GM19395 (cell line): ENCODE data around the gene TRNP1.

Experiments used
- ATAC-seq: cut with Tn5 transposase; IDR thresholded peaks from one replicate; pipeline ENCODE4 v1.9.1; 2021; ENCODE audit warnings: mild to moderate bottlenecking, moderate library complexity; ENCODE audit not compliant: unreplicated experiment

TRNP1 gene

DNA sequence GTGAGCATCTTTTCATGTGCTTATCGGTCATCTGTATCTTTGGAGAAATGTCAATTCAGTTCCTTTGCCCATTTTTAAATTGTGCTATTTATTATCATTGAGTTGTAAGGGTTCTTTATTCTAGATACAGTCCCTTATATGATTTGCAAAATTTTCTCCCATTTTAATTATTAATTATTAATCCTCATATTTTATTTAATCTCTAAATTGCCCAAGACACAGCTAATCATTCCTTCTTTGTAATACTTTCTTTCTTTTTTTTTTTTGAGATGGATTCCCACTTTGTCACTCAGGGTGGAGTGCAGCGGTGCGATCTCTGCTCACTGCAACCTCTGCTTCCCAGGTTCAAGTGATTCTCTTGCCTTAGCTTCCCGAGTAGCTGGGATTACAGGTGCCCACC is 32.2 kb downstream of the TRNP1 start:
- ATAC-seq: no peak

DNA sequence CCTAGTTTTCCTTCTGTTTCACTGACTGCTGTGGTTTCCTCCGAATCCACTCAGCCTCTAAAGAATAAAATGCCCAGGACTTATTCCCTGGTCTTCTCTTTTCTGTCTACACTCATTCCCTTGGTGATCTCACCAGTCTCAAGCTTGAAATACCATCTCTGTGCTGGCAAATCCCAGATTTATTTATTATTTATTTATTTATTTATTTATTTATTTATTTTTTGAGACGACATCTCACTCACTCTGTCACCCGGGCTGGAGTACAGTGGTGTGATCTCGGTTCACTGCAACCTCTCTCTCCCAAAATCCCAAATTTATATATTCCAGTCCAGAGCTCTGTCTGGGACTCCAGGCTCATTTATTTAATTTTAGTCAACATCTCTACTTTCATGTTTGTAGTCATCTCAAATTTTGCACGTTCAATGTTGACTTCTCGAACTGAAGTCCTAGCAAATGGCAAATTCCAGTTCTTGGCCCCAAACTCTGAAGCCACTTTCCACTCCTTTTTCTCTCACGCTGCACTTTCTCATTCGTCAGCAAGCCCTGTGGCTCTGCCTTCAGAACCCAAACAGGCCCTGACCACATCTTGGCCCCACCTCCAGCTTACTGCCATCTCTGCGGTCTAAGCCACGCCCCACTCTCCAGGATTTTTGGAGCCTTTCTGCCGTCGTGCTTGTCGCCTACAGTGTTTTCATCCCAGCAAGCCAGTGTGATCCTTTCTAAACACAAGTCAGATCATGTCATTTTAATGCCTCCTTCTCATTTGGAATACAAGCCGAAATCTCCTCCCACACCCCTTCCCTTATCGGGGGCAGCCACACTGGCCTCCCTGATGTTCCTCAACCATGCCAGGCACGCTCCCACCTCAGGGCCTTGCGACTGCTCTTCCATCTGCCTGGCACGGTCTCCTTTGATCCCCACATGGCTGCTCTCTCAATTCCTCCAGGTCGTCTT is 33.4 kb downstream of the TRNP1 start:
- no peak for ATAC-seq

DNA sequence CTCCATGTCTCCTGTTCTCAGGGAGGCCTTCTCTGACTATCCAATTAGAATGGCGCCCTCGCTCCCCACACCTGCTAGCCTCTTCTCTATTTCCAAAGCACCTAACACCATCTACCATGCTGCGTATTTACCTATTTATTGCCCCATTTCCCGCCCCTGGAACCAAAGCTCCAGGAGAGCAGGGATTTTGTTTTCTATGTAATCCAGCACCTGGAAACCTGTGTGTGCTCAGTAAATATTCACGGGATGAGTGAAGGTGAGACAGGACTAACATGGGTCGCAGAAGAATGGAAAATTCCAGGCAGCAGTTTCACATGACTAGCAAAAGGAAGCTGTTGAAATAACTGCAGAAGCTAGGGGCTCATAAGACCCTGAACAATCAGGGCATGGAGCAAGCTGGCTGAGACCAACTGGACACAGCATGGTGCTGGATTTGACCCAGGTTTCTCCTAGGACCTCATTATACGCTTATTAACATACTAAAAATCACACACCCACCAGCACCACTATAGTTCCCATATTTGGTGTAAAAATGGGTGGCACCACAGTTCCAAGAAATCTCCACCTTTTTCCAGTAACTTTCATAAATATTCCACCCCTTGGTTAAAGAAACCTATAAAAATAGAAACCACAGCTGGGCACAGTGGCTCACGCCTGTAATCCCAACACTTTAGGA is 34.2 kb downstream of the TRNP1 start:
- no peak for ATAC-seq

DNA sequence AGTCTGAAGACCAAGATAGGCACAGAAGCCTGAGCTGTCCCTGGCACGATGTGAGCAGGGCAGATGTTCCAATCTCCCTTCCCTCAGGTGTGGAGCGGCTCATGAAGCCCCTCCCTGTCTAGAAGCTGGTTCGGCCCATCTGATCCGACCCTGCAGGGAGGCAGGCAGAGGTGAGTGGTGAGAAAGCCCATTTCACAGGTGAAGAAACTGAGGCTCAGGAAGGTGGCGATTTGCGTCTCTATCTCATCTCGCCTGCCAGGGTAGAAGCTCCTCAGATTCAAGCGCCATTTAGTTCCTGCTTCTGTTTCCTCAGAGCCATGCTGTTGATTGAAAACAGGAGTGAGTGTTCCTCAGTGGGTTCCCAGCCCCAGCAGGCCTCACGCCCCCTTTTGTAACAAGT is 36.0 kb downstream of the TRNP1 start:
- ATAC-seq: no peak

DNA sequence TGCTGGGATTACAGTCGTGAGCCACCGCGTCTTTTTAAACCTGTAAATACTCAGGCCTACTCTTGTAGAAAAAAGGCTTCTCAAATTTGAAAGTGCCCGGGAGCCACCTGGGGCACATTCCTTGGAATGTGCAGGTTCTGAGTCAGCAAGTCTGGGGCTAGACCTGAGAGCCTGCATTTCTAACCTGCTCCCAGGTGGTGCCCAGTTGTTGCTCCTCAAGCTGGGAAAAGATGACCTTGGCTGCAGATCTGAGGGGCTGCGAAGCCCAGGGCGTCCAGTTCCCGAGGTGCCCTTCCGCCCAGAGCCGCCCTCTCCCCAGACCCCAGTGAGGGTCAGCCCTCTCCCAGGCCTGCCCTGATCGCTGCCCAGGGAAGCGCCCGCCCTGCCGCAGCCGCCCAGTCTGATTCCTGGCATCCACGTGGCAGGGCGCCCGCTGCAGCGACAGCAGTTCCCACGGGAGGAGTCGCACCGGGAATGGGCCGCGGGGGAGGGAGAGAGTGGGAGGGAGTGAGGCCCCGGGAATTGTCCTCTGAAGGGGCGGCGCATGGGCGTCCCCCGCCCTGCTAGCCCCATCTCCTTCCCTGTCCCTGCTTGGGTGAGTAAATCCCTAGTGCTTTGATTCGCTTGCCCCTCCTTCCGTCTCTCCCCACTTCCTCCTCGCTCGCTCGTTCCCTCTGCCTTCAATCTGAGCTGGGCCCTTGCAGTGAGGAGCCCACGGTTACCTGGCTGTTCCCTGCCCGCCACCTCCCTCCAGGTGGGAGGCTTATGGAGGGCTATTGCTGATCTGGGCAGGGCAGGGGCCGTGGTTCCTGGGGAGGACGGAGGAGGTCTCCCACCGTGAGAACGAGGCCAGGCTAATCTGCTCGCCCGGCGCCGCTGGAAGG is 38.0 kb downstream of the TRNP1 start:
- no peak for ATAC-seq

DNA sequence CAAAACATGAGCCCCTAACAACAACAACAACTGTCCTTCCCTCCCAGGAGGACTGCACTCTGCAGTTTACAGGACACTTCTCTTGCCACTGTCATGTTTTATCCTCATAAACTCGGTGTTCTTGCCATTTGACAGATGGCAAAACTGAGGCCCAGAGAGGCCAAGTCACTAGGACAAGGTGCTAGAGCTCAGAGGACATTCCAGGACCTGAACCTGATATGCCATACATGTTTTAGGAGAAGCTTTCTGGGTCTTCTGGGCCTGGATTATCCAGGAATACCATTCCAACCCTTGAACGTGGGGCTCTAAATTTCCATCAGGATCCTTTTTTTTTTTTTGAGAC is 38.6 kb downstream of the TRNP1 start:
- ATAC-seq: no peak

DNA sequence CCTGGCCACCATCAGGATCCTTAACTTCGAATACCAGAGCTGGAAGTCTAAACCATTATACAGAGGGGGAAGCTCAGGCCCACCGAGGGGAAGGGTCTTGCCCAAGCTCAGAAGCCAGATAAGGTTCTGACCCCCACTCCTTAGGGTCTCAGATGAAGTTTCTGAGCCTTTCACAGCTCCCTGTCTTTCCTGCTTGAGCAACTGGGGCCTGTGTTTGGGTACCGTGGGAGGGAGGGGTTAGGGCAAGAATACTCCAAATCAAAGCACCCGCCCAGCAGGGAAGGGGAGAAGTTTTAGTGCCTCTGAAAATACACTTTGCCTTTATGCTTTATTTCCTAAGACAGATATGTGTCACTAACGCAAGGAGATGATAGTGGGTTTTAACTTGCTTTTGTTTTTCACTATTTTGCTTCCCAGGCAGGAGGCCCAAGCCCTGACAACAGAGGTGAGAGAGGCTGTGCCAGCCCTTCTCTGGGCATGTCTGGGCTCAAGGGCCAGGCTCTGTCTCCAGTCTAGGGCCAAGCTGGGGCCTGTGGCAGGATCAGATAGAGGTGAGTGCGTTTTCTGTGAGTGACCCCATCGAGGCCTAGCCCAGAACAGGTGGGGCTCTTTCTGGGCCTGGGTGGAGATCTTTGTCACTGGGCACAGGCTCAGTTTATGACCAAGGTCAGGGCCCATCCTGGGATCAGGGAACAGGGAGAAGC is 39.7 kb downstream of the TRNP1 start:
- ATAC-seq: no peak

DNA sequence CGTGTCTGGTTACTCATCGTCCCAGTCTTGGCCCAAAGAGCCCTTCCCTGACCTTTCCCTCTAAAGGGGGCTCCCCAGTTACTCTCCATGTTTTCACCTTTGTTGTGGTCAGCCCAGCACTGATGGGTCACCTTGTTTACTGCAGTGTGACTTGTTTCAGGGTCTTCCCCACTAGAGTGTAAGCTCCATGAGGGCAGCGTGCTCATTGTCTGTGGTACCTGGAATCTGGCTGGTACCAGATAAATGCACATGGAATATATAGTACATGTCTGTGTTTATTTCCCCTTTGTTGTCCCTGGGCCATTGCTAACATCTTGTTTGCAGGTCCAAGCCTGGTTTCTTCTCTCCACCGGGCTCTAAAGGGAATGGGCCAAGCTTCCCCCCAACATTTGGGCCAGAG is 41.9 kb downstream of the TRNP1 start:
- no peak for ATAC-seq

DNA sequence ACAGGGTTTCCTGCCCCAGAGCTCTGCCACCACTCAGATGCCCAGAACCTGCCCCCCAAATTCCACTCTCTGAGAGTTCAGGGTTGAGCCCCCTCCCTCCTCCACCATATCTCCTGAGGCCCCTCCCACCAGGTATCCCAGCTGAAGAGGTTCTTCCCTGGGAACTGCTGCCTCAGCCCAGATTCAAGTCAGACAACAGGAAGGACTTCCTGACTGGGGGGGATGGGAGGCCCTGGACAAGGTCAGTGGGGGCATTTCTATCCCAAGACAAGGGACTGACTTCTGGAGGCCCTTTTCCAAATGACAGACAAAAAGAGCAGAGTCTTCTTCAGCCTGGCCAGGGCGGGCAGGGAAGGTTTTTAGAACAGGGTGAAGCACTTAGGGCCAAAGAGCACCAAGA is 43.2 kb downstream of the TRNP1 start:
- no peak for ATAC-seq

DNA sequence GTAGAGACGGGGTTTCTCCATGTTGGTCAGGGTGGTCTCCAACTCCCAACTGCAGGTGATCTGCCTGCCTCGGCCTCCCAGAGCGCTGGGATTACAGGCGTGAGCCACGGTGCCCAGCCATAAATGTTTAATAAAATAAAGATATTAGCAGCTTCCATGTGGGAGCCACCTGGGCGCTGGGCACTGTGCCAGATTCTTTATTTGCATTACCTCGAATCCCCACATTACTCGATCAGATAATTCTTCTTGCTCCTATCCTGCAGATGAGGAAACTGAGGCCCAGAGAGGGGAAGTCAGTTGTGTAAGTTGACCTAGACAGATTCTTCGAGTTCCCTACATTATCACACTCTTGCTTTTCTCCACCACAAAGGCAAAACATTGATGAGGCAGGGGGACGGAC is 44.0 kb downstream of the TRNP1 start:
- ATAC-seq: no peak

DNA sequence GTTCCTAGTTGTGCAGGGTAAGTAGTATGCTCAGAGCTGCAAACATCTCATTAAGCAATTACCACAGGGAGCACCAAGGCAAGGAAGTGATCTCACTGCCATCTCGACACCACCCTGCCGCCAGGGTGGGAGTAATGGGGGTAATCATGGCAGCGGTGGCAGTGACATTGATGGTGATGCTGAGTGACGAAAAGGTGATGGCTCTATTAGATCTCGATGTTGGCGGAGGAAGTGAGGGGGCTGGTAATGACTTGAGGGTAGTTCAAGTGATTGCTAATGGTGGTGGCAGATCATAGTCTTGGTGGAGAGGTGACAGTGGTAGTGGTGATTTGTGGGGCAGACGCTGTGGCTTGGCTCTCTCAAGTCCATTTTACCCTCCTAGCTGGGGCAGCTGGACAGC is 44.5 kb downstream of the TRNP1 start:
- no peak for ATAC-seq

DNA sequence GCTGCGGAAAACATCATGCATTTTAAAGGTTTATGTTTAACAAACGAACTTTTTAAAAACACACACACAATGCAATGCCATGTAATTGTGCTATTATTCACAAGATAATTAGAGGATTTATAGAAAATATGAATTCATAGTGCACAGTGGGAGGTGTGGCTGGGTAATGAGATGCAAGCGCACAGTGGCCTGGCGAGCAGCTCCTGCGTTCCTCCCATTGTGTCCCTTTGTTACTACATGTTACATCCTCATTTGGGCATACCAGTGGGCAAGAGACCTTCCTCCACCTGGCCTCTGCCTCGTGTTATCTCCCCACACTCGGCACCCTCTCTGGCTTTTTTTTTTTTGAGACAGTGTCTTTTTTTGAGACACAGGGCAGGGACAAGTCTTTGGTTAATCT is 49.2 kb downstream of the TRNP1 start:
- ATAC-seq: no peak

DNA sequence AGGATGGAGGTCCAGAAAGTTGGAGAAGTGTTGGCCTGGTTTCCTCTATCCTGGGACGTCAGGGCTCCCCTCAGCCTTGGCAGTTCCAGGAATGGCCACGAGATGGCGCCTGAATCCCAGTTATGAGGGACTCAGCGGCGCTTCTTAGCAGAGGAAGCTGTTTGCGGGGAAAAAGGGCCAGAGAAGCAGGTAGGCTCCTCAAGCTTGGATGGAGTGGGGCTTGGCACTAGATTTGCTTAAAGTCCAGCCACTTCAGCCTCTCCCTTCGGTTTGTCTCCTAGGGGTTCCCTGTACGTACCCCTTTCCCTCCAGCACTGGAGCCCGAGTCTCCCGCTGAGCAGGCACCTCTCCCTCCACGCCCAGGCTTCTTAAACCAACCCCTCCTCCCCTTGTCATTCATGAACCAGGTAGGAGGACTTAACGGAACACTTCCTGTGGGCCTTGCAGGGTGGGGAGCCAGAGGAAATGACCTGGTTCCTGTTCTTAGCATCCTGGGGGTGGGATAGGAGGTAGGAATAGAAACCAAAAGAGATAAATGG is 51.2 kb downstream of the TRNP1 start:
- no peak for ATAC-seq

DNA sequence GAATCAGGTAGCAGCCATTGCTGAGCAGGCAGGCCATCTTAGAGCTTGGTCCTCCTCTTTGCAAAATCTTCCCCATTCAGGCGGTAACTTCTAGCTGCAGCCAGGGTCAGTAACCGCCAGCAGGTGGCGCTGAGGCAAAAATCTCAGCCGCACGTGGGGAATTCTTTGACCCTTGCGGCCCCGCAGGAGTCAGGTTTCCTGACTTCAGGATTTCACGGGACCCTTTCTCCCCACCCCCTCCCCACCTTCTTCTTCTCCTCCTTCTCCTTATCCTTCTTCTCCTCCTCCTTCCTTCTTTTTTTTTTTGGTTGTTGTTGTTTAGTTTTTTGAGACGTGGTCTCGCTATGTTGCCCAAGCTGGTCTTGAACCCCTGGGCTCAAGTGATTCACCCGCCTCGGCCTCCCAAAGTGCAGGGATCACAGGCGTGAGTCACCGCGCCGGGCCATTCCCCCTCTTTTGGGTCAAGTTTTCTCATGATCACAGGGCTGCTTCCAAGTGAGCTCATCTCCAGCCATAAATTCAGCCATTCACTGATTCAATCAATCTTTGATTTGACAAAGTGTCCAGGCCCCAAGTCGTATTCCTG is 52.6 kb downstream of the TRNP1 start:
- no peak for ATAC-seq

DNA sequence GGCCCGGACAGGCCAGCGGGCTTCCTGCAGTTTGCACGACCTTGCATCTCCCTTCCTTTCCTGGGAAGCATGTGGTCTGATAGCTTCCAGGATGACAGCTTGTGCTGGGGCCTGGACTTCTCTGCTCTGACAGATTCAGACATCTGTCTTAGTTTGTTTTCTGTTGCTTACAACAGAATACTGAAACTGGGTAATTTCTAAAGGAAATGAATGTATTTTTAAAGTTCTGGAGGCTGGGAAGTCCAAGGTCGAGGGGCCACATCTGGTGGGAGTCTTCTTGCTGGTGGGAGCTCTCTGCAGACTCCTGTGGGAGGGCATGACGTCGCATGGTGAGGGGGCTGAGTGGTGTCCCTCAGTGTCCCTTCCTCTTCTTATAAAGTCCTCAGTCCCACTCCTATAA is 54.4 kb downstream of the TRNP1 start:
- ATAC-seq: no peak

DNA sequence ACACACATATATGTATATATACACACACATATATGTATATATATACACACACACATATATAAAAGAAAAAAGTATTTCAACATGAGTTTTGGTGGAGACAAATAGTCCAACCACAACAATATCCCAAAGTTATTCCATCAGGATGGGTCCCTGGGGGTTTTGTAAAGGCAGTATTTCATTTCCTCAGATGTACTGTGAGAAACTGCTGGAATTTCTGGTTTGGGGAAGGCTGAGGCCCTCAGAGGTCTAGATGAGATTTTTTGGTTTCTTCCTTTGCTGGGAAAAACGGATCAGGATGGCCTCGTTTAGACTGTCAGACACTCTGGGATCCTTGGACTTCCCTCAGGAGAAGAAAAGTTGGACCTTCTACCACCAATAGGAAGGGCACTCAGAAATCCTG is 55.6 kb downstream of the TRNP1 start:
- no peak for ATAC-seq

DNA sequence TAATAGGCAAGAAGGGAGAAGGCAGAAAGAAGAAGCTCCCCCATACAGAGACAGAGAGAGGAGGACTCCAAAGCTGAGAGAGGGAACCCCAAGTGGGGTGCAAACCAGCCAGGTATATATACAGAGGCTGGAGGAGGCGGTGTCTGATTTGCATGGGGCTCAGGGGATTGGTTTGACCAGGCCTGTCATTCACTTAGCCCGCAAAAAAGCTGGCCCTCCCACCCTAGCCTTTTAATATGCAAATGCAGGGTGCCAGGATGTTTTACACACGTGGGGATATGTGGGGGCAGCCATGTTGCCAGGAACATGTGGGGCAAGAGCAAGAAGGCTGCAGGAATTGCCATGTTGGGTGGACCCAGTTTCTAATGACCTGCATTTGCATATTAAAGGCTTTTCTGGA is 56.1 kb downstream of the TRNP1 start:
- no peak for ATAC-seq
